Left lobe of liver (tissue), 2 donors: ENCODE results near the gene ABCA12. TPM values are rescaled to one million over a fixed set of nuclear protein-coding genes. Genes with fewer than 3 reads are reported as not detected.

Experiments used
- ATAC-seq: fragments of 200-7000 bp; cut with Tn5 transposase; one replicate; pipeline ENCODE4 v1.9.1; 2020; ENCODE audit warnings: mild to moderate bottlenecking, moderate library complexity
- DNase-seq: peaks from one replicate; pipeline ENCODE4 v3.0.0-alpha.2; 2020; ENCODE audit warnings: low spot score
- total RNA-seq: library from RNA; stranded (reverse); gene quantifications from one replicate; pipeline ENCODE4 v1.2.1, GENCODE V29; 2021
- donor health status: DM: no; HTN: no; CAD: no; lungs with moderate emphysema.
- donor health status: DM: no; HTN: yes; CAD: no.

The ABCA12 gene
- total RNA-seq, 1 donor from 2014 or later, result not detected

GRCh38 chr2:214989187-214989586 is 149.2 kb downstream of the ABCA12 start:
- DNase-seq, result no peak
- ATAC-seq, result no peak

- no peak for ATAC-seq
- DNase-seq, result no peak
These were observed 151.2 kb downstream of the ABCA12 start for GRCh38 chr2:214987261-214987660.

- DNase-seq (no peak), ATAC-seq (no peak)
These were observed 152.8 kb downstream of the ABCA12 start for GRCh38 chr2:214985619-214986018.

GRCh38 chr2:214966420-214966819 is 172.0 kb downstream of the ABCA12 start:
- DNase-seq (no peak), ATAC-seq (no peak)

GRCh38 chr2:214960677-214961076 is 177.7 kb downstream of the ABCA12 start:
- no peak for ATAC-seq
- no peak for DNase-seq

GRCh38 chr2:214946949-214947348 is 191.5 kb downstream of the ABCA12 start:
- ATAC-seq, result no peak
- no peak for DNase-seq

- no peak for DNase-seq
- no peak for ATAC-seq
These were observed 204.4 kb downstream of the ABCA12 start for GRCh38 chr2:214934006-214934405.

GRCh38 chr2:214904634-214905033 is 233.8 kb downstream of the ABCA12 start:
- no peak for ATAC-seq
- no peak for DNase-seq

- no peak for ATAC-seq
- no peak for DNase-seq
These were observed 234.2 kb downstream of the ABCA12 start for GRCh38 chr2:214904176-214904575.

- DNase-seq, result no peak
- no peak for ATAC-seq
These were observed 236.1 kb downstream of the ABCA12 start for GRCh38 chr2:214902286-214902685.

- ATAC-seq, result no peak
- no peak for DNase-seq
These were observed 238.7 kb downstream of the ABCA12 start for GRCh38 chr2:214899751-214900150.

GRCh38 chr2:214896274-214896673 is 242.2 kb downstream of the ABCA12 start:
- ATAC-seq (no peak), DNase-seq (no peak)

GRCh38 chr2:214895469-214895868 is 243.0 kb downstream of the ABCA12 start:
- no peak for ATAC-seq
- DNase-seq, result no peak

GRCh38 chr2:214889301-214889700 is 249.1 kb downstream of the ABCA12 start:
- DNase-seq (no peak), ATAC-seq (no peak)

- DNase-seq (no peak), ATAC-seq (no peak)
These were observed 256.7 kb downstream of the ABCA12 start for GRCh38 chr2:214881647-214882202.

Other genes with a start within 250 kb of the ABCA12 start
- gene ATIC, start 173.4 kb upstream of the ABCA12 start, total RNA-seq, result 43.2 TPM